Ectodermal cell (in vitro differentiated cells): Measurements from ENCODE around the gene SERPINA6.

ENCODE experiments used
- H3K27ac ChIP-seq: 2 replicates; pipeline ENCODE4 v1.7.0; 2013; ENCODE audit warnings: mild to moderate bottlenecking, low read depth, low read length; ENCODE audit not compliant: insufficient read depth, poor library complexity, severe bottlenecking
- H3K27me3 ChIP-seq: 2 replicates; pipeline ENCODE4 v1.7.0; 2013; ENCODE audit warnings: mild to moderate bottlenecking, low read length; ENCODE audit not compliant: insufficient read depth, control insufficient read depth, poor library complexity, severe bottlenecking
- H3K36me3 ChIP-seq: one replicate; pipeline ENCODE4 v1.7.0; 2013; ENCODE audit warnings: low read length; ENCODE audit not compliant: control insufficient read depth, insufficient read depth
- H3K4me1 ChIP-seq: one replicate; pipeline ENCODE4 v1.7.0; 2013; ENCODE audit warnings: low read length; ENCODE audit not compliant: control insufficient read depth, insufficient read depth
- H3K4me3 ChIP-seq: 2 replicates; pipeline ENCODE4 v1.7.0; 2013; ENCODE audit warnings: low read depth, low read length, control low read depth; ENCODE audit not compliant: insufficient read depth
- H3K9me3 ChIP-seq: 2 replicates; pipeline ENCODE4 v1.7.0; 2013; ENCODE audit warnings: mild to moderate bottlenecking, low read length, moderate library complexity; ENCODE audit not compliant: control insufficient read depth
- WGBS, 2 experiments: methylation state at CpG; one replicate each; pipeline ENCODE4 v1.1.7; 2013; ENCODE audit warnings: missing lambda C conversion rate in 2 of 2; 5-methylcytosine and 5-hydroxymethylcytosine counted together

Gene SERPINA6

GRCh38 chr14:94328196-94328595 is 5.1 kb upstream of the SERPINA6 start:
- Histone ChIP-seq H3K9me3 (no peaks in the 10 kb centered on the region), H3K4me3 (no peak overlapping the region)
- 92 to 98% methylated on average over 2 of the region's 2 CpGs for WGBS, 2 experiments

GRCh38 chr14:94321421-94322271 is 1.5 kb downstream of the SERPINA6 start:
- Histone ChIP-seq H3K27ac (no peak overlapping the region), H3K27me3 (no peaks in the 10 kb centered on the region), H3K9me3 (no peaks in the 10 kb centered on the region), H3K36me3 (no peaks in the 10 kb centered on the region), H3K4me1 (no peaks in the 10 kb centered on the region), H3K4me3 (no peak overlapping the region)
- WGBS, 2 experiments = 85 to 88% methylated on average over 5 of the region's 5 CpGs

More at GRCh38 chr14:94328196-94328595, 5.1 kb upstream of the SERPINA6 start:
- Histone ChIP-seq H3K4me1 (no peaks in the 10 kb centered on the region), H3K36me3 (no peaks in the 10 kb centered on the region), H3K27me3 (no peaks in the 10 kb centered on the region), H3K27ac (no peak overlapping the region)

DNA sequence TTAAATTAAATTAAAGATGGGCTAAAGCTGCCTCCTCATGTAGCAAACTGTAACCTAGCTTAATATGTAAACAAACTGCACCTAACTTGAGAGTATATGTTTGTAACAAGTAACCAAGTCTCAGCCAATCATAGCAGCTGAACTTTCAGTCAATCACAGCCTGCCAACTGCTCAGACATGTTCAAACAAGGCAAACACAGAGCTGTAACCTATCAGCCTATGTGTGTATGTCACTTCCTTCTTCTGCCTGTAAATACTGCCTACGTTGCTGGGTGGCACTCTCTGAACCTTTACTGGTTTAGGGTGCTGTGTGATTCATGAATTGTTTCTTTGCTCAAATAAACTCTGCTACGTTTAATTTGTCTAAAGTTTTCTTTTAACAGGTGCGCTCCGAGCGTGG is 2.9 kb downstream of the SERPINA6 start:
- Histone ChIP-seq H3K36me3 (no peaks in the 10 kb centered on the region), H3K27me3 (no peaks in the 10 kb centered on the region), H3K4me1 (no peaks in the 10 kb centered on the region), H3K9me3 (no peaks in the 10 kb centered on the region), H3K27ac (no peak overlapping the region), H3K4me3 (no peak overlapping the region)
- WGBS, 2 experiments = 87 to 91% methylated on average over 5 of the region's 5 CpGs

- H3K27ac ChIP-seq = no peak overlapping the region
- H3K4me3 ChIP-seq = no peak overlapping the region
- no peaks in the 10 kb centered on the region for H3K27me3 ChIP-seq
- no peaks in the 10 kb centered on the region for H3K4me1 ChIP-seq
- 61 to 62% methylated on average over 4 of the region's 4 CpGs for WGBS, 2 experiments
- no peaks in the 10 kb centered on the region for H3K36me3 ChIP-seq
- no peaks in the 10 kb centered on the region for H3K9me3 ChIP-seq
These were observed 5.9 kb downstream of the SERPINA6 start for GRCh38 chr14:94317259-94317658.

- Histone ChIP-seq H3K4me1 (no peaks in the 10 kb centered on the region), H3K36me3 (no peaks in the 10 kb centered on the region), H3K9me3 (no peaks in the 10 kb centered on the region), H3K27me3 (no peaks in the 10 kb centered on the region), H3K27ac (no peak overlapping the region), H3K4me3 (no peak overlapping the region)
- 78 to 79% methylated on average over 1 of the region's 1 CpG for WGBS, 2 experiments
These were observed 6.4 kb downstream of the SERPINA6 start for GRCh38 chr14:94316692-94317091.

- WGBS, 2 experiments = 94 to 97% methylated on average over 2 of the region's 2 CpGs
- no peaks in the 10 kb centered on the region for H3K4me1 ChIP-seq
- no peaks in the 10 kb centered on the region for H3K36me3 ChIP-seq
- H3K27ac ChIP-seq = no peak overlapping the region
- H3K9me3 ChIP-seq = no peaks in the 10 kb centered on the region
- no peak overlapping the region for H3K4me3 ChIP-seq
- no peaks in the 10 kb centered on the region for H3K27me3 ChIP-seq
These were observed 8.2 kb downstream of the SERPINA6 start for GRCh38 chr14:94314890-94315289.

GRCh38 chr14:94313991-94314655 is 9.0 kb downstream of the SERPINA6 start:
- H3K36me3 ChIP-seq = no peaks in the 10 kb centered on the region
- no peak overlapping the region for H3K4me3 ChIP-seq
- no peaks in the 10 kb centered on the region for H3K4me1 ChIP-seq
- H3K27ac ChIP-seq = no peak overlapping the region
- no peaks in the 10 kb centered on the region for H3K27me3 ChIP-seq
- no peaks in the 10 kb centered on the region for H3K9me3 ChIP-seq
- WGBS, 2 experiments = 94% methylated on average over 8 of the region's 8 CpGs

GRCh38 chr14:94312481-94313246 is 10.5 kb downstream of the SERPINA6 start:
- peaks cover 1% of the 10 kb centered on the region for H3K9me3 ChIP-seq
- 93% methylated on average over 6 of the region's 6 CpGs for WGBS, 2 experiments
- H3K36me3 ChIP-seq = no peaks in the 10 kb centered on the region
- H3K4me1 ChIP-seq = no peaks in the 10 kb centered on the region
- no peak overlapping the region for H3K27ac ChIP-seq
- H3K27me3 ChIP-seq = no peaks in the 10 kb centered on the region
- H3K4me3 ChIP-seq = no peak overlapping the region

- Histone ChIP-seq H3K36me3 (no peaks in the 10 kb centered on the region), H3K27ac (no peak overlapping the region), H3K27me3 (no peaks in the 10 kb centered on the region), H3K4me3 (no peak overlapping the region), H3K9me3 (peaks cover 3% of the 10 kb centered on the region), H3K4me1 (no peaks in the 10 kb centered on the region)
- WGBS, 2 experiments = 90 to 93% methylated on average over 3 of the region's 3 CpGs
These were observed 12.9 kb downstream of the SERPINA6 start for GRCh38 chr14:94310248-94310647.

DNA sequence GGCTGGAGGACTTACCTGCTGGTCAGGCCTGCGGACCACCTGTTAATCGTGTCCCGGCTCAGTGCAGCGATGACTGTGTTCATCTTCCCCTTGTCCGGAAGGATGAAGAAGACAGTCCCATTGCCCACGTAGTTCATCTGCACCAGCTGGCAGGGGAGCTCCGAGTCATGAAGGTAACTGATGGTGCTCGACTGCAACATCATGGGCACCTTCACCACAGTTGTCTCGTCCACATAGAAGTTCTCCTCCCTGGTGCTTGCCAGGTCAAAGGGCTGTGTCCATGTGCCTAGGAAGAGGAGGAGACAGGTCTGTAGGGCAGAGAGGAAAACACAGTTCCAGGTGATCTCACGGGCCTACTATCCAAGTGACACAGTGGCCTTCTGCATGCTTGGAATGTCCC is 13.4 kb downstream of the SERPINA6 start:
- WGBS, 2 experiments = 91% methylated on average over 10 of the region's 10 CpGs
- H3K36me3 ChIP-seq = no peaks in the 10 kb centered on the region
- H3K27me3 ChIP-seq = no peaks in the 10 kb centered on the region
- no peak overlapping the region for H3K4me3 ChIP-seq
- H3K4me1 ChIP-seq = no peaks in the 10 kb centered on the region
- no peak overlapping the region for H3K27ac ChIP-seq
- peaks cover 3% of the 10 kb centered on the region for H3K9me3 ChIP-seq
